ENCODE results near the gene CEP85L.

Gene CEP85L

GRCh38 chr6:118679327-118679901 lies 28.0 kb upstream of the CEP85L start:
- 0 out of 22 replicates have a peak overlapping the region, but pooled peaks of 1 of the 11 experiments have one; percentile 13 for H3K4me2 ChIP-seq

GRCh38 chr6:118678866-118679265 lies 27.5 kb upstream of the CEP85L start:
- no peak overlapping the region for H3K4me3 ChIP-seq
- no peaks in the 10 kb centered on the region for H3K27me3 ChIP-seq
- H3K4me2 ChIP-seq: no peak overlapping the region
- H4K20me1 ChIP-seq: no peaks in the 10 kb centered on the region
- no peak overlapping the region for H3K9ac ChIP-seq
- no peaks in the 10 kb centered on the region for H3K9me3 ChIP-seq (replicated peaks in 1 of 11)
- TF ChIP-seq Cebpa-rat (IDR thresholded peaks at IDR 0.05): no peak
- H3K27ac ChIP-seq: no peak overlapping the region
- H3K36me3 ChIP-seq: no peaks in the 10 kb centered on the region
- no peaks in the 10 kb centered on the region for H3K4me1 ChIP-seq

More at GRCh38 chr6:118679327-118679901, 28.0 kb upstream of the CEP85L start:
- H3K27ac ChIP-seq: no peak overlapping the region
- H3K9me3 ChIP-seq (replicated peaks in 1 of 11): no peaks in the 10 kb centered on the region
- no peaks in the 10 kb centered on the region for H4K20me1 ChIP-seq
- H3K36me3 ChIP-seq: no peaks in the 10 kb centered on the region
- no peak overlapping the region for H3K4me3 ChIP-seq
- no peaks in the 10 kb centered on the region for H3K27me3 ChIP-seq
- no peak for TF ChIP-seq Cebpa-rat (IDR thresholded peaks at IDR 0.05)
- no peak overlapping the region for H3K9ac ChIP-seq
- H3K4me1 ChIP-seq: no peaks in the 10 kb centered on the region

GRCh38 chr6:118677193-118677592 lies 25.8 kb upstream of the CEP85L start:
- Histone ChIP-seq H4K20me1 (no peaks in the 10 kb centered on the region), H3K4me3 (no peak overlapping the region), H3K27me3 (no peaks in the 10 kb centered on the region), H3K4me2 (no peak overlapping the region), H3K9me3 (replicated peaks in 1 of 11) (no peaks in the 10 kb centered on the region), H3K36me3 (no peaks in the 10 kb centered on the region), H3K27ac (no peak overlapping the region), H3K4me1 (no peaks in the 10 kb centered on the region), H3K9ac (no peak overlapping the region)
- TF ChIP-seq Cebpa-rat (IDR thresholded peaks at IDR 0.05): no peak

- no peaks in the 10 kb centered on the region for H3K9me3 ChIP-seq (replicated peaks in 1 of 11)
- no peaks in the 10 kb centered on the region for H3K27me3 ChIP-seq
- no peak overlapping the region for H3K4me3 ChIP-seq
- no peaks in the 10 kb centered on the region for H3K36me3 ChIP-seq
- peaks cover 0 to 9% (median 0%) of the 10 kb centered on the region in 10 experiments; a peak in 2 of 20 replicates for H3K4me1 ChIP-seq
- H4K20me1 ChIP-seq: no peaks in the 10 kb centered on the region
- H3K27ac ChIP-seq: no peak overlapping the region
- TF ChIP-seq Cebpa-rat (IDR thresholded peaks at IDR 0.05): no peak
- no peak overlapping the region for H3K9ac ChIP-seq
- H3K4me2 ChIP-seq: no peak overlapping the region
Observed at GRCh38 chr6:118675225-118675624, 23.8 kb upstream of the CEP85L start.

GRCh38 chr6:118674772-118675171 lies 23.4 kb upstream of the CEP85L start:
- Histone ChIP-seq H3K27ac (no peak overlapping the region), H3K4me2 (no peak overlapping the region), H3K4me3 (no peak overlapping the region), H3K27me3 (no peaks in the 10 kb centered on the region), H4K20me1 (no peaks in the 10 kb centered on the region), H3K9ac (no peak overlapping the region), H3K36me3 (no peaks in the 10 kb centered on the region), H3K9me3 (replicated peaks in 1 of 11) (no peaks in the 10 kb centered on the region), H3K4me1 (peaks cover 0 to 11% (median 0%) of the 10 kb centered on the region in 10 experiments; a peak in 2 of 20 replicates)
- TF ChIP-seq Cebpa-rat (IDR thresholded peaks at IDR 0.05): no peak

GRCh38 chr6:118672678-118673077 lies 21.3 kb upstream of the CEP85L start:
- H3K36me3 ChIP-seq: no peaks in the 10 kb centered on the region
- H3K27ac ChIP-seq: no peak overlapping the region
- no peaks in the 10 kb centered on the region for H3K27me3 ChIP-seq
- peaks cover 0 to 11% (median 0%) of the 10 kb centered on the region in 10 experiments; a peak in 2 of 20 replicates for H3K4me1 ChIP-seq
- H3K4me2 ChIP-seq: no peak overlapping the region
- H4K20me1 ChIP-seq: no peaks in the 10 kb centered on the region
- no peaks in the 10 kb centered on the region for H3K9me3 ChIP-seq (replicated peaks in 1 of 11)
- H3K9ac ChIP-seq: no peak overlapping the region
- H3K4me3 ChIP-seq: no peak overlapping the region
- no peak for TF ChIP-seq Cebpa-rat (IDR thresholded peaks at IDR 0.05)

GRCh38 chr6:118669561-118669960 lies 18.2 kb upstream of the CEP85L start:
- Histone ChIP-seq H3K27me3 (no peaks in the 10 kb centered on the region), H3K27ac (no peak overlapping the region), H3K4me2 (no peak overlapping the region), H3K36me3 (no peaks in the 10 kb centered on the region), H4K20me1 (no peaks in the 10 kb centered on the region), H3K9ac (no peak overlapping the region), H3K4me3 (no peak overlapping the region), H3K9me3 (replicated peaks in 1 of 11) (no peaks in the 10 kb centered on the region), H3K4me1 (peaks cover 0 to 16% (median 5%) of the 10 kb centered on the region in 10 experiments; a peak in 17 of 20 replicates)
- TF ChIP-seq Cebpa-rat (IDR thresholded peaks at IDR 0.05): no peak

- Histone ChIP-seq H3K36me3 (no peaks in the 10 kb centered on the region), H3K4me1 (peaks cover 0 to 21% (median 12%) of the 10 kb centered on the region in 10 experiments; a peak in 18 of 20 replicates), H3K9ac (no peak overlapping the region), H3K27ac (no peak overlapping the region), H3K27me3 (no peaks in the 10 kb centered on the region), H3K4me3 (no peak overlapping the region), H4K20me1 (no peaks in the 10 kb centered on the region), H3K9me3 (replicated peaks in 1 of 11) (no peaks in the 10 kb centered on the region), H3K4me2 (no peak overlapping the region; a peak in 1 of 22 replicates)
- no peak for TF ChIP-seq Cebpa-rat (IDR thresholded peaks at IDR 0.05)
Observed at GRCh38 chr6:118668761-118669385, 17.5 kb upstream of the CEP85L start.

GRCh38 chr6:118667988-118668387 lies 16.6 kb upstream of the CEP85L start:
- no peak for TF ChIP-seq Cebpa-rat (IDR thresholded peaks at IDR 0.05)
- Histone ChIP-seq H3K36me3 (no peaks in the 10 kb centered on the region), H3K4me3 (no peak overlapping the region), H3K9me3 (replicated peaks in 1 of 11) (no peaks in the 10 kb centered on the region), H3K4me2 (no peak overlapping the region), H3K27me3 (no peaks in the 10 kb centered on the region), H4K20me1 (no peaks in the 10 kb centered on the region), H3K27ac (no peak overlapping the region), H3K9ac (no peak overlapping the region), H3K4me1 (peaks cover 0 to 21% (median 13%) of the 10 kb centered on the region in 10 experiments; a peak in 18 of 20 replicates)

GRCh38 chr6:118665011-118665410 lies 13.6 kb upstream of the CEP85L start:
- Histone ChIP-seq H3K36me3 (no peaks in the 10 kb centered on the region), H3K4me3 (peak overlapping the region in 6 of 10 experiments; percentile 39 to 60 (median 46); a peak in 6 of 20 replicates), H3K9me3 (replicated peaks in 1 of 11) (no peaks in the 10 kb centered on the region), H4K20me1 (no peaks in the 10 kb centered on the region), H3K27me3 (no peaks in the 10 kb centered on the region), H3K4me2 (peak overlapping the region; percentile 62 to 94 (median 81)), H3K9ac (peak overlapping the region in 2 of 11 experiments; percentile 39 to 45; a peak in 1 of 22 replicates), H3K4me1 (peaks cover 0 to 17% (median 13%) of the 10 kb centered on the region in 10 experiments; a peak in 17 of 20 replicates), H3K27ac (no peak overlapping the region)
- no peak for TF ChIP-seq Cebpa-rat (IDR thresholded peaks at IDR 0.05)

Data from BLaER1 treated with 17β-estradiol and CSF1 and Interleukin-3, amounts not matched to agents 10 nM and 100 nM (cell line).